ENCODE data around the gene WDPCP.

DNA sequence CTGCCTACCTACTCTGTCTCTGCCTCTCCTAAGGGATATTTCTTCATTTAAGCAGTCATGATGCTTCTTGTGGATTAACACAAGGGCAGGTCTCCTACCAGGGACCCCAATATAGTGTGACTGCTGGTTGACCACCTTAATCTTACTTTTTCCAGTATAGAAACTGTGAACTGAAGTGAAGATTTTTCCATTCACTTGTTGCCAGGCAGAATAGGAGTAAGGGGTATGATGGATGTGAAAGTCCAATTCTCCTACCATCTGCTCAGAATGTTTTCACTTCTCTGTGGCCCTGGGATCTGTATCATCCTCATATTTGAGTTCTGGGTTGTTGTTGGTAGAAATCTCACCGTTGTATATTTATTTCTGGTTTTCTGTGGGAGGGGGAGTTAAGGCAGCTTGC, 247.8 kb downstream of the WDPCP start:
- TF ChIP-seq ZNF274 (IDR thresholded peaks at IDR 0.05; ENCODE audit: low read depth, low read length) = no peak
- no peak for TF ChIP-seq YY1 (IDR thresholded peaks at IDR 0.05; ENCODE audit: insufficient read depth, insufficient read length)
